Measurements from ENCODE around the gene CUL4B.
A peak's percentile ranks its signal among the peaks of the same experiment; 100 is the strongest.
"Not testable (repeated sequence)": the region's sequence is repeated elsewhere in the genome, so short reads cannot be mapped to it uniquely, and the experiment has no call there.

The CUL4B gene

DNA sequence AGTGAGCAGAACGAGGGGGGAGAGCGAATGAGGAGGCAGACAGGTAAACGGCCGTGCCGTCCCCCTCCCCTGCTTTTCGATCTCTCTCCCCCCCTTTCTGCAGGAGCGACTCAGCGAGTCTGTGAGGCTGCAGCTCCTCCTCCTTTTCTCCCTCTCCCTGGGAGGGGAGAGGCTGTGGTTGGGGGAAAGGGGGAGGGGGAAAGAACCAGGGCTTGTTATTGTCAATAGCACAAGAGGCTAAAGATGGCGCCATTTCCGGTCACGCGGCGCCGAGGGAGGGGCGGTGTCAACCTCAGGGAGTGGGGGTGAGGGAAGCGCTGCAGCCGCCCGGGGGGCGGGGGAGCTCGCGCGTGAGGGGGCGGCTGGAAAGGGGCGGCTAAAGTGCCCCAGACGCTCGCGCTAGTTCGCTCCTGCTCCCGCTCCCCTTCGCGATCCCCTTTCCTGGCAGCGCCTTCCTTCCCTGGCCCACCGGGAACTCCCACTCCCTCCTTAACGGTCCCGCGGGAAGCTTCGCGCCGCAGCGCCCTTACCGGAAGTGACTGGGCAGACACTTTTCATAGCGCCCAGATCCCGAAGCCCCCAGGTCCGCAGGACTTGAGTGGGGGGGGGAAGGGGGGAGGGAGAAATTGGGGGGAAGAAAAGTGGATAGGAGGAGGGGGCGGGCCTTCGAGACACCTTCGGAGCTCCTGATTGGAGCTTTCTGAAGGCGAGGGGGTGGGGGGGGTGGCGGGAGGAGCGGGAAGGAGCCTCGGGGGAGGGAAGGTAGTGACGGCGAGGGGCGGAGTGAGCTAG is at the start of gene CUL4B:
TSS of gene CUL4B (minus strand) at position 121 of the 792 bp plus-strand sequence. CDS start 324 bp downstream, outside the sequence.
- no peaks in the 10 kb centered on the region for H3K27me3 ChIP-seq
- peaks cover 0 to 15% (median 0%) of the 10 kb centered on the region in 4 donors for H3K4me1 ChIP-seq
- DNase-seq: peak; percentile 94 to 96
- H3K36me3 ChIP-seq: no peaks in the 10 kb centered on the region
- no peaks in the 10 kb centered on the region for H3K9me3 ChIP-seq
- TF ChIP-seq, protein P1, sequence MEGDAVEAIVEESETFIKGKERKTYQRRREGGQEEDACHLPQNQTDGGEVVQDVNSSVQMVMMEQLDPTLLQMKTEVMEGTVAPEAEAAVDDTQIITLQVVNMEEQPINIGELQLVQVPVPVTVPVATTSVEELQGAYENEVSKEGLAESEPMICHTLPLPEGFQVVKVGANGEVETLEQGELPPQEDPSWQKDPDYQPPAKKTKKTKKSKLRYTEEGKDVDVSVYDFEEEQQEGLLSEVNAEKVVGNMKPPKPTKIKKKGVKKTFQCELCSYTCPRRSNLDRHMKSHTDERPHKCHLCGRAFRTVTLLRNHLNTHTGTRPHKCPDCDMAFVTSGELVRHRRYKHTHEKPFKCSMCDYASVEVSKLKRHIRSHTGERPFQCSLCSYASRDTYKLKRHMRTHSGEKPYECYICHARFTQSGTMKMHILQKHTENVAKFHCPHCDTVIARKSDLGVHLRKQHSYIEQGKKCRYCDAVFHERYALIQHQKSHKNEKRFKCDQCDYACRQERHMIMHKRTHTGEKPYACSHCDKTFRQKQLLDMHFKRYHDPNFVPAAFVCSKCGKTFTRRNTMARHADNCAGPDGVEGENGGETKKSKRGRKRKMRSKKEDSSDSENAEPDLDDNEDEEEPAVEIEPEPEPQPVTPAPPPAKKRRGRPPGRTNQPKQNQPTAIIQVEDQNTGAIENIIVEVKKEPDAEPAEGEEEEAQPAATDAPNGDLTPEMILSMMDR (IDR thresholded peaks at IDR 0.05): no peak
- intact Hi-C loops (cut with DNase I; ENCODE audit: low total_unique reads): no loop called here
- H3K4me3 ChIP-seq: peak within 1 kb of the TSS; percentile 67 to 72
- H3K27ac ChIP-seq: peak within 1 kb of the TSS; percentile 94 to 96

DNA sequence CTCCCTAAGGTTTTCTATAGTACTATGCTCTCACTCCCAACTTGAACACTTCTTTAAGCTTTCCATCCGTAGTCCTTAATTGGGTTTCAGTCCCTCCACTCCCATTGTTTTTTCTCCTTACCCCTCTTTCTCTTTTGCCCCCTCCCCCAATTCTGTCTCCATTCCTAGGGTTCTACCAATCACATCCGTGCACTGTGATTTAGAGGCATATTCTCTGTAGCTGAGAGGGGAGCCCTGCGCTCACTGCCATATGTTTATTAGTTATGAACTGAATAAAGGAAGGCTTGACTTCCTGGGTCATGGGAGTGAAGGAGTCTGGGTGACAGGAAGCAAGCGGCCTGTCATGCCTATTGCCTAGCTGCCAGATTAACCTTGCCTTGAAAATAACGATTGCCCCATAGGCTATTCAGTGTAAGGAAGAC is 43.6 kb upstream of the CUL4B start:
- H3K27ac ChIP-seq: peak overlapping the region; percentile 82 to 89
- no peaks in the 10 kb centered on the region for H3K9me3 ChIP-seq
- TF ChIP-seq, protein P1 (IDR thresholded peaks at IDR 0.05): no peak
- no peaks in the 10 kb centered on the region for H3K27me3 ChIP-seq
- DNase-seq: no peak
- H3K36me3 ChIP-seq: peaks cover 0 to 7% (median 7%) of the 10 kb centered on the region in 3 donors
- H3K4me1 ChIP-seq: peaks cover 0 to 10% (median 4%) of the 10 kb centered on the region in 4 donors
- H3K4me3 ChIP-seq: peak overlapping the region; percentile 65
- intact Hi-C loops (cut with DNase I; ENCODE audit: low total_unique reads): loop anchor here (10.0 kb wide), 1 partner anchor 50 kb away; no protein-coding TSS in a partner anchor

DNA sequence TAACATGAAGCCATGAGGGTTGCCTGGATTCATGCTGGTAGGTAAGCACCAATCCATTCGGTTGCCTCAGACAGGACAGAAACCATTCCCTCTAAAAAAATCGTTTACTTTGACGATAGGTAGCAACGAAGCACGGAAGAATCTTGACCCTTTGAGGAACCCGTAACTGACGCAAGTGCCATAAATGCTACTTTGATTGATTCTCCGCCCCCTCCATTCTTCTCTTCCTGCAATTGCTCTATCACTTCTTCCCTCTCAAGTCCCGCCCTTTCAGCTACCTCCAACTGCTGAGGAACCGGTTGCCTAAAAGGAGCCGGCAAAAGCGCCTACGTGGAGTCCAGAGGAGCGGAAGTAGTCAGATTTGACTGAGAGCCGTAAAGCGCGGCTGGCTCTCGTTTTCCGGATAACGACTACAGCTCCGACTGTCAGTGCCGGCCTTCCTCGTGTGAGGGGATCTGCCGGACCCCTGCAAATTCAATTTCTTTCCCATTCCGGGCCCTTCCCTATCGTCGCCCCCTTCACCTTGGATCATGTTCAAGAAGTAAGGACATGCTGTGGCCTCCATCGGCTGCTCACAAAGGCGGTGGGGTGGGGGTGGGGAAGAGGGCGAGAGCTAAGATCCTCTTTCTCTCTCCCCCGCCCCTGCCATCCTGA is 43.1 kb upstream of the CUL4B start, which contains the start of gene MCTS1:
TSS of gene MCTS1 (plus strand) at position 395 of the 654 bp plus-strand sequence. CDS start at position 531, 136 bp downstream.
- no peaks in the 10 kb centered on the region for H3K9me3 ChIP-seq
- no peaks in the 10 kb centered on the region for H3K27me3 ChIP-seq
- H3K4me3 ChIP-seq: peak within 1 kb of the TSS; percentile 65
- DNase-seq: peak; percentile 79 to 90
- TF ChIP-seq, protein P1 (IDR thresholded peaks at IDR 0.05): no peak
- peaks cover 0 to 3% (median 2%) of the 10 kb centered on the region in 3 donors for H3K36me3 ChIP-seq
- peak within 1 kb of the TSS; percentile 82 to 89 for H3K27ac ChIP-seq
- H3K4me1 ChIP-seq: peaks cover 0 to 10% (median 4%) of the 10 kb centered on the region in 4 donors
- intact Hi-C loops (cut with DNase I; ENCODE audit: low total_unique reads): loop anchor here (10.0 kb wide), 1 partner anchor 49 kb away; no protein-coding TSS in a partner anchor

DNA sequence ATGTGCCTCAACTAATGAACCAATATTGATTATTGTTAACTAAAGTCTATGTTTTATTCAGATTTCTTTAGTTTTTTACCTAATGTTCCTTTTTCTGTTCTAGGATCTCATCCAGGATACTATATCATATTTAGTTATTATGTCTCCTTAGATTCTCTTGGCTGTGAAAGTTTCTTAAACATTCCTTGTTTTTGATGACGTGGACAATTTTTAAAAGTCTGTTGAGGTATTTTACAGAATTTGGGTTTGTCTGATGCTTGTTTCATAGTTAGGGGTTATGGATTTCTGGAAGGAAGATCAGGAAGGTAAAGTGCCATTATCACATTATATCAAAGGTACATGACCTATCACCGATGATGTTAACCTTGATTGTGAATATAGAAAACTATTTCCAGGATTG is 24.9 kb upstream of the CUL4B start:
- intact Hi-C loops (cut with DNase I; ENCODE audit: low total_unique reads): no loop called here
- Histone ChIP-seq H3K27me3 (no peaks in the 10 kb centered on the region), H3K27ac (no peak overlapping the region), H3K4me1 (no peaks in the 10 kb centered on the region), H3K4me3 (no peak overlapping the region), H3K9me3 (no peaks in the 10 kb centered on the region), H3K36me3 (no peaks in the 10 kb centered on the region)
- TF ChIP-seq, protein P1 (IDR thresholded peaks at IDR 0.05): no peak
- no peak for DNase-seq

DNA sequence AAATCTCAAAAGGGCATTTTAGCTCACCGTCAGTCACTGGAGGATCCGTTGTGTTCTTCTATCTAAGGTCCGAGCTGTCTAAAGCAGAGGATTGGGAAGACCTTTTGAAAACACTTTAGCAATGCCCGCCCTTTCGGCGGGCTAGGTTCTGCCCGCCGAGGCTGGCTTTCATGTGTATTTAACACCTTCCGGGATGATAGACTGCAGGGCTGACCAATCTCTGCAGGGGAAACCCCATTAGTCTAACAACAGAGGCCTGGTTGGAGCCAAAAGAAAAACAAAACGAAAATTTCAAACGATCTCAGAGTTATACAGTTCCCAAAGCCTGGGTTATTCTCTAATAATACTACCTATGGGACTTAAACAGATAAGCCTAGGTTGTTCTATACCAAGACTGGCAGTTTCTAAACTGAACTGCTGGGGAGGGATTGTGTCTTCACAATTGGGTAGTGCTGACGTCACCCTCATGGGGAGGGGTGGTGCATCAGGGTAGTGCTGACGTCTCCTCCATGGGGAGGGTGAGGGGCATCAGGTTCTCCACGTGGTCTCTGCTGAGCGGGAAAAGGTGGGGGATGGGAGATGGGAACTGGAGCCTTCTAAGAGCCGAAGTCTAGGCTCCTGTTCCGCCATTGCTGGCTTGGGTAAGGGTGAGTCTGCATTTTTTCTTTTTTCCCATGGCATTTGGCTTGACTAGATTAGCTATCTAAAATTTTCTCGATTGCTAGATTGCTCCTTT is 14.8 kb upstream of the CUL4B start:
- H3K9me3 ChIP-seq: no peaks in the 10 kb centered on the region
- no peak overlapping the region for H3K4me3 ChIP-seq
- TF ChIP-seq, protein P1 (IDR thresholded peaks at IDR 0.05): no peak
- no peaks in the 10 kb centered on the region for H3K4me1 ChIP-seq
- intact Hi-C loops (cut with DNase I; ENCODE audit: low total_unique reads): no loop called here
- no peaks in the 10 kb centered on the region for H3K36me3 ChIP-seq
- H3K27me3 ChIP-seq: no peaks in the 10 kb centered on the region
- no peak for DNase-seq
- H3K27ac ChIP-seq: no peak overlapping the region

DNA sequence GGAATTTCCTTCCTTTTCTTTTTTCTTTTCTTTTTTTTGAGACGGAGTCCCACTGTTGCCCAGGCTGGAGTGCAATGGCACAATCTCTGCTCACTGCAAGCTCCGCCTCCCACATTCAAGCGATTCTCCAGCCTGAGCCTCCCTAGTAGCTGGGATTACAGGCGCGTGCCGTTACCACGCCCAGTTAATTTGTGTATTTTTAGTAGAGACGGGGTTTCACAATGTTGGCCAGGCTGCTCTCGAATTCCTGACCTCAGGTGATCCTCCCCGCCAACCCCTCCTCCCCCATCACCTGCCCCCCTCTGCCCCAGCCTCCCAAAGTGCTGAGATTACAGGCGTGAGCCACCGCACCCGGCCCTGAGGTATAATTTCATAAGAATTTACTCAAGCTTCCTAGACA is 13.0 kb upstream of the CUL4B start:
- H3K27me3 ChIP-seq; H3K4me3 ChIP-seq; H3K9me3 ChIP-seq; H3K36me3 ChIP-seq; intact Hi-C loops (cut with DNase I; ENCODE audit: low total_unique reads); DNase-seq; H3K27ac ChIP-seq; H3K4me1 ChIP-seq: not testable (repeated sequence)

All from tibial artery (tissue), 4 donors.